Mesodermal cell (in vitro differentiated cells): ENCODE results near the gene PHACTR3.

Source experiments
- H3K27ac ChIP-seq: 2 replicates; pipeline ENCODE4 v1.7.0; 2013; ENCODE audit warnings: mild to moderate bottlenecking, low read depth, low read length, moderate library complexity; ENCODE audit not compliant: severe bottlenecking
- H3K36me3 ChIP-seq: 2 replicates; pipeline ENCODE4 v1.7.1; 2013; ENCODE audit warnings: mild to moderate bottlenecking, low read length, moderate library complexity; ENCODE audit not compliant: control insufficient read depth, insufficient read depth
- H3K4me1 ChIP-seq: one replicate; pipeline ENCODE4 v1.7.1; 2013; ENCODE audit warnings: mild to moderate bottlenecking, low read length; ENCODE audit not compliant: insufficient read depth, control insufficient read depth, poor library complexity, severe bottlenecking
- H3K4me3 ChIP-seq: 2 replicates; pipeline ENCODE4 v1.7.0; 2013; ENCODE audit warnings: low read length, control low read depth, mild to moderate bottlenecking; ENCODE audit not compliant: insufficient read depth, poor library complexity, severe bottlenecking; ENCODE audit errors: extremely low read depth
- H3K9me3 ChIP-seq: 2 replicates; pipeline ENCODE4 v1.7.1; 2013; ENCODE audit warnings: mild to moderate bottlenecking, low read length, moderate library complexity; ENCODE audit not compliant: control insufficient read depth
- WGBS, 2 experiments: methylation state at CpG; one replicate each; pipeline ENCODE4 v1.1.5; 2013; ENCODE audit warnings: missing lambda C conversion rate in 2 of 2; ENCODE audit not compliant: insufficient coverage in 2 of 2; 5-methylcytosine and 5-hydroxymethylcytosine counted together

PHACTR3 gene

DNA sequence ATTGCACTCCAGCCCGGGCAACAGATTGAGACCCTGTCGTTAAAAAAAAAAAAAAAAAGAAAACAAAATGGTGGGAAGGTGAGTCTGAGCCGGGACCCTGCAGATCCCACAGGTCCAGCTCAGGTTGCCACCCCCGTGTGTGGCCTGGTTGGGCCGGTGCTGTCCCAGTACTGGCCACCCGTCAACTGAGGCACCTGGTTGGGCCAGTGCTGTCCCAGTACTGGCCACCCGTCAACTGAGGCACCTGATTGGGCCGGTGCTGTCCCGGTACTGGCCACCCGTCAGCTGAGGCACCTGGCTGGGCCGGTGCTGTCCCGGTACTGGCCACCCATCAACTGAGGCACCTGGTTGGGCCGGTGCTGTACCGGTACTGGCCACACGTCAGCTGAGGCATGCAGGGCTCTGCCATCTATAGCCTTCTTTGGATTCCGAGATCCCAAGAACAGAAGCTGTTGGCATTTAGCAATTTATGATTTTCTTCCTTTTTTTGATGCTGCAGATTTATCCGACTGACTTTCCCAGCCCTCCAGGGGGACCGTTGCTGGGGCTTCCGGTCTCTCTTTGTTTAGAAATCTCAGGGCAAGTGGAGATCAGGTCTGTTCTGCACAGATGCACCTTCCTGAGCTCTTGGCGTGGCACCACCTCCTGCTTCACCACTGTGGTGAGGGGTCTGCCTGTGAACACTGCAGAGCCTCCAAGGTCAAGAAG, 215.3 kb downstream of the PHACTR3 start:
- Histone ChIP-seq H3K9me3 (no peaks in the 10 kb centered on the region), H3K36me3 (no peaks in the 10 kb centered on the region), H3K27ac (no peak overlapping the region), H3K4me1 (no peaks in the 10 kb centered on the region), H3K4me3 (no peak overlapping the region)
- WGBS, 2 experiments: 88 to 93% methylated on average over 18 to 19 of the region's 20 CpGs

DNA sequence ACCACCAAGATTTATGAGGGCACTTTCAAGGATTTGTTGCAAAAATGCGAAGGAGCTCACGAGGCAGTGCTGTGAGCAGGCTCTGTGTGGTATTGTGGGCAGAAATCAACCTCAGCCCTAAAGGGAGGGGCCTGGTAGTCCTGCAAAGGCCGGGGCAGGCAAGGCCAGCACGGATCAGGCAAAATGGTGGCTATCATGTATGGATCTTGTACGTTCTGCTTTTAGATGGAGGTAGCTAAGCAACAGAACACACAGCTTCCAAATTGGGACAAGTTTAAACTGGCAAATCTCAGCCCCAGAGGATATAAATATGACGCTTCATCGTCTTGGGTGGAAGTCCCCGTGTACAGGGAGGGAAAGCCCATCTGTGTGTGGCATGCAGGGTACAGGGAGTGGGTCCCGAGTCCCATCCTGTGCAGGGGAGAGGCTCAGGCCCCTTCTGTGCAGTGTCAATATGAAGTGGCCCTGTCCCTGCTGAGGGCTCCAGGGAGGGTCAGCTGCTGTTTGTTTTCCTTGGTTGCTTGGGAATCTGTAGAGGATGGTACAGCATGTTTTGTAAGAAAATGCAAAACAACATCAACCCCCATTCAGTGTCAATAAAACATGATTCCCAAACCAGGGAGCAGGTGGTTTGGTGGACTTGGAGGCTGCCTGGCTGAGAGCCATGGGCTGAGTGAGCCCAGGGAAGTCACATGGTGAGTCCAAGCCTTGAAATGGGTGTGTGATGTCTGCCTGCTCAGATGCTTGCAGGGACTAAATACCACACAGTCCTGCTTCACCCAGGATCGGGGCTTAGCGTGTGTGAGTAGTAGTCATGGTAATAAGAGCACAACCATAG, 216.1 kb downstream of the PHACTR3 start:
- WGBS, 2 experiments: 87 to 88% methylated on average over 9 of the region's 11 CpGs

DNA sequence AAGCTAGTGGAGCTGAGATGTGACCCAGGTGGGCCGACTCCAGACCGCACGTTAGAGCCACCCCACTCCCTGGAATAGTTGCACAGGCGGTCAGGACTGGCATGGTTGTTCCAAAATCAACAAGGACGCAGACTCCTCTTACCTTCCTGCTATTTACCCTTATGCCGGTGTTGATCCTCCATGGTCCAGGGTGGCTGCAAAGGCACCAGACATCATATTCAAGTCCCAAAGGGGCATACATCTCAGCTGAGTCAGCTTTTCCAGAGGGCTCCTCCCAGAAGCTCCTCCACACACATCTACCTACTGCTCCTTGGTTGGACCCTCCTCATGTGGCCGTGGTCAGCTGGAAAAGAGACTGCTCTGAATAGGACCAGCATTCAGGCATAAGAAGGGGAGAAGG, 216.9 kb downstream of the PHACTR3 start:
- no peaks in the 10 kb centered on the region for H3K9me3 ChIP-seq
- no peak overlapping the region for H3K4me3 ChIP-seq
- 88 to 90% methylated on average over 6 of the region's 7 CpGs for WGBS, 2 experiments
- no peaks in the 10 kb centered on the region for H3K36me3 ChIP-seq
- H3K4me1 ChIP-seq: no peaks in the 10 kb centered on the region
- no peak overlapping the region for H3K27ac ChIP-seq

More for the DNA sequence above, 216.1 kb downstream of the PHACTR3 start:
- no peak overlapping the region for H3K4me3 ChIP-seq
- no peak overlapping the region for H3K27ac ChIP-seq
- no peaks in the 10 kb centered on the region for H3K4me1 ChIP-seq
- H3K36me3 ChIP-seq: no peaks in the 10 kb centered on the region
- no peaks in the 10 kb centered on the region for H3K9me3 ChIP-seq

DNA sequence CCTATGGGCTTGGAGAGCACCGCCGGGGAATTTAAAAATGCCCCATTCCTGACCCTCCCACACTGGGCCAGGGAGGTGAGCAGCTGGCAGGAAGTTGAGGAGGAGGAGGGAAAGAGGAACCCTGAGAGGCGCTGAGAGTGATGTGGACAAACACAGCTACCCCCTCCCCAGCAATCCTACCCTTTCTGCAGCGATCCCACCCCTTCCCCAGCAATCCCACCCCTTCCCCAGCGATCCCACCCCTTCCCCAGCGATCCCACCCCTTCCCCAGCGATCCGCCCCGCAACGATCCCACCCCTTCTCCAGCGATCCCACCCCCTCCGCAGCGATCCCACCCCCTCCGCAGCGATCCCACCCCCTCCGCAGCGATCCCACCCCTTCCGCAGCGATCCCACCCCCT, 217.4 kb downstream of the PHACTR3 start:
- WGBS, 2 experiments: 60% methylated on average over 1 of the region's 19 CpGs; no CpG with 5 or more reads in 1 of the 2 experiments
- no peaks in the 10 kb centered on the region for H3K36me3 ChIP-seq
- H3K9me3 ChIP-seq: no peaks in the 10 kb centered on the region
- H3K4me1 ChIP-seq: no peaks in the 10 kb centered on the region
- no peak overlapping the region for H3K27ac ChIP-seq
- no peak overlapping the region for H3K4me3 ChIP-seq

DNA sequence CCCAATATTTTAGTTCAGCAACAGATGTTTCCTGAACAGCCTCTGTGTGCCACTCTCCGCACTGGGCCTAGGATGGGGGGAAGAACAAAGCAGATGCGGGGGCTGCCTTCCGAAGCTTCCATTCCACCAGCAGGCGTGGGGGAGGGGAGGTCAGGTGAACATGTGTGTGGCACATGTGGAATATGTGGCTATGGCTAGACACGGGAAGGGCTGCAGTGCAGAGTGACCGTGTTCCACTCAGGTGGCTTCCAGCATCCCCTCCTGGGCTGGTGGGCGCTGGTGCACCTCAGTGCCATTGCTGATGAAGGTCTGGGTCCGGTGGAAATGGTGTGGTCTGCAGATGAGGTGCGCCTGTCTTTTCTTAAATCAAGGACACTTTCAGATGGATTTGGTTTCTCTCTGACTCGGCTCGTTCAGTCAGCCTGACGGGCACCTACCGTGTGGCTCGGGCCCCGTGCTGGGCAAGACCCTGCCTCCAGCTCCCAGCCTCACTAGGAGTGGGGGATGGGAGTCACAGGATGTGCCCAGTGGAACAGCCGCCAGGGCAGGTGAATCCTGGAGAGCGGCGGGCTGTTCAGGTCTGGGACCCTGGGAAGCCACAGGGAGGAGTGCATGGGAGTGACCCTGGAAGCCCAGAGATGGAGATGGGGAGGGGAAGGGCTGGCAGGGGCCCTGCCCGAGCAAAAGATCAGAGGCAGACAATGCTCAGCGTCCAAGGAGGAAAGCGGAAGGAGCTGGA, 218.1 kb downstream of the PHACTR3 start:
- Histone ChIP-seq H3K9me3 (no peaks in the 10 kb centered on the region), H3K36me3 (no peaks in the 10 kb centered on the region), H3K27ac (no peak overlapping the region), H3K4me1 (no peaks in the 10 kb centered on the region), H3K4me3 (no peak overlapping the region)
- WGBS, 2 experiments: 81 to 92% methylated on average over 17 to 20 of the region's 21 CpGs

DNA sequence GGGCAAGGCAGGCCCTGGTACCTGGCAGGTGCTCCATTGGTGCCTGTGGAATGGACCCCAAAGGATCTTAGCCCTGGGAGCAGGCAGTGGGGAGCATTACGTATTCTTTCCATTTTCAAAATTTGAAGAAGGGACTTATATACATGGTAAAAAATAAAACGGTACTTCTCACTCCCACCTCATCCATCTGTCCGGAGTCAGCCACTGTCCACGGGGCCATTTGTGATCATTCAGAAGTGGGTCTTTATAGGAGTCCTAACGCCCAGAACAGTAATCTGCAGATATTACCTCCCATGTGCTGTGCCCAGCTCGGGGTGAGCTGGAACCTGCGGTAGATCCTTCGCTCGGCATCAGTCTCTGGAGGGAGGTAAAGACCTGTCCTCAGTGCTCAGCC, 218.7 kb downstream of the PHACTR3 start:
- Histone ChIP-seq H3K9me3 (no peaks in the 10 kb centered on the region), H3K36me3 (no peaks in the 10 kb centered on the region), H3K27ac (no peak overlapping the region), H3K4me1 (no peaks in the 10 kb centered on the region), H3K4me3 (no peak overlapping the region)
- WGBS, 2 experiments: 61 to 83% methylated on average over 5 to 7 of the region's 9 CpGs

DNA sequence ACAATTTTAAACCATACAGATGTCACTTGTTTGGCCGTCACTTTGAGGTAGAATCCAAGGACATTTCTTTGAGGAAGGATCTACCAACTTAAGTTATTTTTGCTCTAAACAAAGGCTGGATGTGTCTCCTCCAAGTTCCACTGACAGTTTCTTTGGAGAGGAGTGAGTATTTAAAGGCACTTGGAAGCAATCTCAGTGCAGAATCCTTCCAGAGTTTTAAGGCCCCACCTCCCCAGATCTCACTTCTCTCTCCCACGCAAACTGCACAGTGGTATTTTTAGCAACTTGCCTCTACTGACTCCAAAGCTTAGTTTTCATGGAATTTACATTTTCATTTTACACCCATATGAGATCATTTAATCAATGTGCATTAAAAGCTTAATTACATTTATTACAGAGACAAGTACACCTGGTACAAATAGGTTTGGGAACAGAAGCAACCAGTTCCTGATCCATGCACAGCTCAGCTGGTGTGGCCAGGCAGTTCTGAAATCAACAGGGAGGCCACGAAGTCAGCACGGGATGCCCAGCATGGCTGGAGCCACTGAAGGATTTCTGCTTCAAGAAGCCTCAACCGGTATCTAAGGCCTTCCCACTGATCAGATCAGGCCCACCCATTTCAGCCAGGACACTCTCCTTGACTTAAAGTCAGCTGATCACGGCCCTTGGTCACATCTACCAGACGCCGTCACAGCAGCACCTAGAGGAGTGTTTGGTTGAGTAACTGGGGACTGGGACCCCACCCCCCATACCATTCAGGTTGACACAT, 219.3 kb downstream of the PHACTR3 start:
- H3K9me3 ChIP-seq: no peaks in the 10 kb centered on the region
- no peaks in the 10 kb centered on the region for H3K36me3 ChIP-seq
- no peak overlapping the region for H3K27ac ChIP-seq
- no peak overlapping the region for H3K4me3 ChIP-seq
- H3K4me1 ChIP-seq: no peaks in the 10 kb centered on the region
- WGBS, 2 experiments: 82 to 83% methylated on average over 2 to 4 of the region's 8 CpGs

DNA sequence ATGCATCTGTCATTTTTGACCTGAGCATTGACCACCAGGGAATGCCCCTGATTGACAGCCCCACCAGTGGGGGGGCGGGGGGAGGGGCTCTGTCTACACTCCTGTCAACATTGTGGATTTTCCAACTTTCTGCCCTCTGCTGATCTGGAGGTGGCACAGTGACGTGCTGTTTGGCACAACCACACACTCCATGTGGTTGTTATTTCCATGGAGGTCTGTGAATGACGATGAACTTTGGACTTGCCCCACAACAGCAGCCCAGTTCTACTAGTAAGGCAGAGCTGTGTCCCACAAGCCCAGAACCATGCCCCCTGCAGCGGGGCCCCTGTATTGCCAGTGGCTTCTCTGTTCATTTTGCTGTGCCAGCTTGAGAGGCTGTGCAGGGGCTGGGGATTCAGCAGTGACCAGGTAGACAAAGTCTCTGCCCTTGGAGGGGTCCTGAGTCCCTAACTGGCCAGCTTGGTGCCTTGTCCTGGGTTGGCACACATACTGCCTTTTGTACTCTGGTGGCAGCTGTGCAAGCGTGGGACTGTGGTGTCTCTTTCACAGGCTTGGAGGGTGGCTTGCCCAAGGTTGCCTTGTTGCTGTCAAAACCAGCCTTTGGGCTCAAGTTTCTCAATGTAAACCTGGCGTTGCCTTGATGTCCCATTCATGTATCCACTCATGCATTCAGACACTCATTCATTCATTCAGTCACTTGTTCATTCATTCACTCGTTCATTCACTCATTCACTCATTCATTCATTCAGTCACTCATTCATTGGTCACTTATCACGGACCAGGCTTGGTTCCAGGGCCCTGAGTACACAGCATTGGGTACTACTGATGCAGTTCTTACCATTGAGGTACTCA, 220.6 kb downstream of the PHACTR3 start:
- H3K9me3 ChIP-seq: no peaks in the 10 kb centered on the region
- H3K4me1 ChIP-seq: no peaks in the 10 kb centered on the region
- no peaks in the 10 kb centered on the region for H3K36me3 ChIP-seq
- WGBS, 2 experiments: 77 to 78% methylated on average over 7 of the region's 8 CpGs
- H3K4me3 ChIP-seq: no peak overlapping the region
- no peak overlapping the region for H3K27ac ChIP-seq

DNA sequence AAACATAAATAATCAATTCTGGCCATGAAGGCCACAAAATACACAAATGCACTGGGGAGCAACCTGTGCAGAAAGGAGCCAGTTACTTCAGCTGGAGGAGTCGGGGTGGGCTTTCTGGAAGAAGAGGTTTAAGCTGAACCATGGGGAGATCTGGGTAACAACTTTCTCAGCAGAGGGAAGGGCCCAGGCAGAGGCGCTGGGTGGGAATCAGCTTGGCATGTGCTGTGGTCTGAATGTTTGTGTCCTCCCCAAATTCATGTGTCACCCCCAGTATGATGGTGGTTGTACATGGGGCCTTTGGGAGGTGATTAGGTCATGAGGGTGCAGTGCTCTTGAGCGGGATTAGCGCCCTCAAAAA, 221.2 kb downstream of the PHACTR3 start:
- no peaks in the 10 kb centered on the region for H3K4me1 ChIP-seq
- no peak overlapping the region for H3K27ac ChIP-seq
- WGBS, 2 experiments: 97 to 100% methylated on average over 2 to 3 of the region's 4 CpGs
- H3K9me3 ChIP-seq: no peaks in the 10 kb centered on the region
- H3K4me3 ChIP-seq: no peak overlapping the region
- H3K36me3 ChIP-seq: no peaks in the 10 kb centered on the region
